ENCODE results near the gene BMP7.

GRCh38 chr20:57156011-57156729, 110.3 kb downstream of the BMP7 start:
- TF ChIP-seq GATA2 (IDR thresholded peaks at IDR 0.05; ENCODE audit: low read depth, low read length) (no peak), GATA3 (IDR thresholded peaks at IDR 0.05; ENCODE audit: low read depth, low read length) (no peak)

Measured in SH-SY5Y (cell line).